ENCODE data around the gene ASCL1.

The ASCL1 gene

DNA sequence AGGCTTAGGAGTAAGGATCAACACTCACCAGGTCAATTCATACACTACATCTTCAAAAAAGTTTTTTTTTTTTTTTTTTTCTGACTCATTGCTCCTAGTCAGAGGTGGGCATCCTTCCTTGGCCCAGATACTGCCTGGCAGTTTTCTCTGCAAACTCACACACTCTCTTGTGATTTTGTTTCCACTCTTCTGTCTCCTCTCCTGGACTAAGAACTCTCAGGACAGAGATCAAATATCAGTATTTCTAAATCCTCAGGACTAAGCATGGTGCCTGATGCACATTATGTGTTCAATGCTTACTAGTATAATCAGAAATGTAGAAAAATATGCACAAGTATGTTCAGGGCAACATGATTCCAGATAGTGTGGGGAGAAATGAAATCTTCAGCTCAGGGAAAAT lies 30.3 kb upstream of the ASCL1 start:
- POLR2A ChIA-PET = no interaction called here
- CTCF ChIA-PET = interaction anchor here (1.9 kb wide), 1 partner anchor 21 kb away, joined by 7 read pairs; no protein-coding TSS in a partner anchor
- TF ChIP-seq, protein P1, sequence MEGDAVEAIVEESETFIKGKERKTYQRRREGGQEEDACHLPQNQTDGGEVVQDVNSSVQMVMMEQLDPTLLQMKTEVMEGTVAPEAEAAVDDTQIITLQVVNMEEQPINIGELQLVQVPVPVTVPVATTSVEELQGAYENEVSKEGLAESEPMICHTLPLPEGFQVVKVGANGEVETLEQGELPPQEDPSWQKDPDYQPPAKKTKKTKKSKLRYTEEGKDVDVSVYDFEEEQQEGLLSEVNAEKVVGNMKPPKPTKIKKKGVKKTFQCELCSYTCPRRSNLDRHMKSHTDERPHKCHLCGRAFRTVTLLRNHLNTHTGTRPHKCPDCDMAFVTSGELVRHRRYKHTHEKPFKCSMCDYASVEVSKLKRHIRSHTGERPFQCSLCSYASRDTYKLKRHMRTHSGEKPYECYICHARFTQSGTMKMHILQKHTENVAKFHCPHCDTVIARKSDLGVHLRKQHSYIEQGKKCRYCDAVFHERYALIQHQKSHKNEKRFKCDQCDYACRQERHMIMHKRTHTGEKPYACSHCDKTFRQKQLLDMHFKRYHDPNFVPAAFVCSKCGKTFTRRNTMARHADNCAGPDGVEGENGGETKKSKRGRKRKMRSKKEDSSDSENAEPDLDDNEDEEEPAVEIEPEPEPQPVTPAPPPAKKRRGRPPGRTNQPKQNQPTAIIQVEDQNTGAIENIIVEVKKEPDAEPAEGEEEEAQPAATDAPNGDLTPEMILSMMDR (IDR thresholded peaks at IDR 0.05; ENCODE audit: insufficient read depth, low read length, missing control alignments) = no peak
- H3K4me3 ChIP-seq (ENCODE audit: low read depth, low read length) = no peak overlapping the region
- no peak for DNase-seq (ENCODE audit: low read depth, low spot score)

DNA sequence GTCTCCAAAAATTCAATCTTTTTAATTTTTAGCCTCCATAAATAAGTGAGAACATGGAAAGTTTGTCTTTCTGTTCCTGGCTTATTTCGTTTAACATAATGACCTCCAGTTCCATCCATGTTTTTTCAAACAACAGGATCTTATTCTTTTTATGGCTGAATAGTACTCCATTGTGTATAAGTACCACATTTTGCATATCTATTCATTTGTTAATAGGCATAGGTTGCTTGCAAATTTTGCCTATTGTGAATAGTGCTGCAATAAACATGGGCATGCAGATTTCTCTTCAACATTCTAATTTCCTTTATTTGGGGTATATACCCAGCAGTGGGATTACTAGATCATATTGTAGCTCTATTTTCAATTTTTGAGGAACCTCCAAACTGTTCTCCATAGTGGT lies 24.3 kb upstream of the ASCL1 start:
- ChIA-PET CTCF (no interaction called here), POLR2A (no interaction called here)
- TF ChIP-seq, protein P1 (IDR thresholded peaks at IDR 0.05; ENCODE audit: insufficient read depth, low read length, missing control alignments) = no peak
- no peak for DNase-seq (ENCODE audit: low read depth, low spot score)
- no peak overlapping the region for H3K4me3 ChIP-seq (ENCODE audit: low read depth, low read length)

DNA sequence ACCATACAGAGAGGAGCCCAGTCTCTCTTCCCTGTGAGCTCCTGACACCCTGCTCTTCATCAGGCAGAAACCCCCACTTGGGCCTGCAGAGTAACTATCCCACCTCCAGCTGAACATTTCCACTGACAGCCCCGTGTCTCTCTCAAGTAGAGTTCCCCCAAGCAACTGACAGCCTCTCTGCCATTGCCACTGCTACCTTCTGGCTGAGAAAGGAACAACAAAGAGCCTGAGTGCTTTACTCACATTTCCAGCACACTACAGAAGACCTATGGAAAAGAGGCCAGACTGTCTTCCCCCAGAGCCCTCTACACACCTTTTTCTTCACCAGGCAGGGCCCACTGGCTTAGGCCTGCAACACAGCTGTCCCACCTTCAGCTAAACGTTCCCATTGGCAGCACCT lies 18.4 kb upstream of the ASCL1 start:
- POLR2A ChIA-PET = no interaction called here
- CTCF ChIA-PET = no interaction called here
- TF ChIP-seq, protein P1 (IDR thresholded peaks at IDR 0.05; ENCODE audit: insufficient read depth, low read length, missing control alignments) = no peak
- no peak for DNase-seq (ENCODE audit: low read depth, low spot score)
- H3K4me3 ChIP-seq (ENCODE audit: low read depth, low read length) = no peak overlapping the region

DNA sequence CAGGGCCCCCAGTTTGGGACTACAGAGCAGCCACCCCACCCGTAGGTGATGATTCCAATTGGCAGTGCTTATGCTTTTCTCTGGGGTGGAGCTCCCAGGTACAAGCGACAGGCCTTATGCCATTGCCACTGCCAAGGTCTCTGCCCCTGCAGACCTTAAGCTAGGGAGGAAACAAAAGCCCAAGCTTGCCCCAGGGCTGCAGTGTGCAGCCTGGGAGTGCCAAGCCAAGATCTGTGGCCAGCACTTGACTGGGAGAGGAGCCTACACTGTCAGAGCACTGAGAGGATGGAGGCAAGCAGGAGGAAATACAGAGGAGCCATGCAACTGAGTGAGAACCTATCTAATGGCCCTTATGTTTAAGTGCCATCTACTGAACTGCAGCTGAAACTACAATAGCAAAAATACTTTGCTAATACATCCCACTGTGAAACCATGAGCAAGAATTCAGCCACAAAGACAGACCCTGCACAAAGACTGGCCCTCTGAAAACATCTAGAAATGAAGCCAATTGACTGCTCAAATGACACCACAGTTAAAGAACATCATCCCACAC lies 17.7 kb upstream of the ASCL1 start:
- DNase-seq (ENCODE audit: low read depth, low spot score) = no peak
- ChIA-PET POLR2A (no interaction called here), CTCF (no interaction called here)
- H3K4me3 ChIP-seq (ENCODE audit: low read depth, low read length) = no peak overlapping the region
- TF ChIP-seq, protein P1 (IDR thresholded peaks at IDR 0.05; ENCODE audit: insufficient read depth, low read length, missing control alignments) = no peak

DNA sequence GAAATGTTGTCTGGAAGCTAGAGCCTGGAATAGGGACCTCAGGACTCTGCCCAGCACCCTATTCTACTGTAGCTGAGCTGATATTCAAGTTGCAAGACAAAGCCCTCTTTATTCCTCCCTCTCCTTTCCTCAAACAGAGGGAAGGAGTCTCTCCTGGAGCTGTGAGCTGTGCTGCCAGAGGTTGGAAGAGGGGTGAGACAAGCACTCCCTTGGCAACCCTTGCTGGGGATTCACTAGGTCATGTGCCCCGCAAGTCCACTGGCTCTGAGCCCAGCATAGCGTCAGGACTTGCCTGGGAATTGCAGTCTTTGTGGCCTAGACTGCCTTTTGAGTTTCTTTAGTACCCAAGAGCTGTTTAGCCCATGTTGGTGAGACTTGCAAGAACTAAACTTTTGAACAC lies 11.4 kb upstream of the ASCL1 start:
- CTCF ChIA-PET = interaction anchor here (0.8 to 6.5 kb wide), 2 partner anchors 39 to 602 kb away, joined by 3 to 129 read pairs; no protein-coding TSS in a partner anchor
- no peak for DNase-seq (ENCODE audit: low read depth, low spot score)
- no peak overlapping the region for H3K4me3 ChIP-seq (ENCODE audit: low read depth, low read length)
- POLR2A ChIA-PET = no interaction called here
- TF ChIP-seq, protein P1 (IDR thresholded peaks at IDR 0.05; ENCODE audit: insufficient read depth, low read length, missing control alignments) = no peak

GRCh38 chr12:102948941-102949352 lies 8.5 kb upstream of the ASCL1 start:
- no peak overlapping the region for H3K4me3 ChIP-seq (ENCODE audit: low read depth, low read length)
- TF ChIP-seq, protein P1 (IDR thresholded peaks at IDR 0.05; ENCODE audit: insufficient read depth, low read length, missing control alignments) = peak; percentile 72
- ChIA-PET CTCF (interaction anchor here (1.0 to 6.5 kb wide), 7 partner anchors 10 to 599 kb away, joined by 3 to 129 read pairs (median 4); no protein-coding TSS in a partner anchor), POLR2A (no interaction called here)
- DNase-seq (ENCODE audit: low read depth, low spot score) = no peak

Measured in AG04449 (cell line).